Natural killer cell (primary cell): ENCODE results near the gene MESP2. TPM values are rescaled to one million over a fixed set of nuclear protein-coding genes. Genes with fewer than 3 reads are reported as not detected.

Source experiments
- ATAC-seq, 3 donors: fragments of 150-1000 bp in 2 of 3; fragments of 200-7000 bp in 1 of 3; cut with Tn5 transposase; 1 replicate in 1 of 3; 2 replicates in 2 of 3; pipeline ENCODE4 v1.10.0; 2021; ENCODE audit warnings: mild to moderate bottlenecking in 2 of 3, moderate library complexity in 2 of 3
- DNase-seq, 2 donors: peaks; one replicate each; pipeline versions ENCODE4 v3.0.0 to v3.0.0-alpha.2; 2013 to 2021; ENCODE audit warnings: mixed read lengths in 1 of 2
- H3K27ac ChIP-seq: one replicate; pipeline ENCODE4 v1.5.1; 2013; ENCODE audit warnings: mild to moderate bottlenecking, low read length
- H3K27me3 ChIP-seq: one replicate; pipeline ENCODE4 v1.6.1; 2013; ENCODE audit warnings: low read length; ENCODE audit not compliant: control insufficient read depth, insufficient read depth
- H3K36me3 ChIP-seq: one replicate; pipeline ENCODE4 v1.6.1; 2013; ENCODE audit warnings: low read length; ENCODE audit not compliant: control insufficient read depth, insufficient read depth
- H3K4me1 ChIP-seq: one replicate; pipeline ENCODE4 v1.6.1; 2013; ENCODE audit warnings: low read length; ENCODE audit not compliant: control insufficient read depth, insufficient read depth
- H3K4me3 ChIP-seq: one replicate; pipeline ENCODE4 v1.5.1; 2013; ENCODE audit warnings: low read length
- H3K9me3 ChIP-seq: one replicate; pipeline ENCODE4 v1.6.1; 2013; ENCODE audit warnings: low read length; ENCODE audit not compliant: control insufficient read depth, insufficient read depth
- H3K27ac Mint-ChIP-seq, 2 donors: one replicate each; pipeline ENCODE4 v1.8.0; 2022; ENCODE audit warnings: mild to moderate bottlenecking in 2 of 2, mixed read lengths in 2 of 2, moderate library complexity in 1 of 2
- H3K27me3 Mint-ChIP-seq, 2 donors: one replicate each; pipeline ENCODE4 v1.8.0; 2022; ENCODE audit warnings: low read depth in 2 of 2, mixed read lengths in 2 of 2
- H3K36me3 Mint-ChIP-seq: one replicate; pipeline ENCODE4 v1.8.0; 2022; ENCODE audit warnings: mixed read lengths
- H3K4me1 Mint-ChIP-seq, 2 donors: one replicate each; pipeline ENCODE4 v1.8.0; 2022; ENCODE audit warnings: mixed read lengths in 2 of 2
- H3K4me3 Mint-ChIP-seq: one replicate; pipeline ENCODE4 v1.8.0; 2022; ENCODE audit warnings: mild to moderate bottlenecking, moderate library complexity, mixed read lengths
- H3K9me3 Mint-ChIP-seq, 2 donors: one replicate each; pipeline ENCODE4 v1.8.0; 2022; ENCODE audit warnings: mixed read lengths in 2 of 2
- CTCF ChIP-seq: fragments of 200-600 bp; IDR thresholded peaks from one replicate; pipeline ENCODE4 v1.8.0; 2022; ENCODE audit warnings: antibody characterized with exemption
- WGBS: methylation state at CpG from one replicate; pipeline ENCODE4 v1.1.7; 2013; ENCODE audit warnings: missing lambda C conversion rate; ENCODE audit not compliant: insufficient coverage; 5-methylcytosine and 5-hydroxymethylcytosine counted together
- intact Hi-C: fragments of 100-400 bp; cut with micrococcal nuclease; formaldehyde crosslinking; loops from one replicate; pipeline ENCODE4 v1.14.2; 2022
- total RNA-seq, 4 donors: library from RNA; stranded (reverse); fragments of 120-200 nt in 1 of 4; gene quantifications; one replicate each; pipeline versions ENCODE4 v1.2.3 to v1.2.4, GENCODE V29; 2013 to 2022

Gene MESP2
- total RNA-seq, 3 donors from 2014 or later (not counting 1 experiment from before 2014, with no cell fraction given) = not detected

GRCh38 chr15:89799011-89799911 is 23.1 kb downstream of the MESP2 start:
- Mint-ChIP-seq H3K36me3 (no peaks in the 10 kb centered on the region), H3K27ac (no peak overlapping the region), H3K4me1 (peaks cover 0 to 6% of the 10 kb centered on the region in 2 donors), H3K4me3 (no peak overlapping the region), H3K27me3 (peaks cover 7 to 10% of the 10 kb centered on the region in 2 donors), H3K9me3 (no peaks in the 10 kb centered on the region)
- no peaks in the 10 kb centered on the region for H3K27me3 ChIP-seq
- WGBS = 81% methylated on average over 20 of the region's 20 CpGs
- no peak overlapping the region for H3K27ac ChIP-seq
- TF ChIP-seq CTCF = no peak
- no peak overlapping the region for H3K4me3 ChIP-seq
- intact Hi-C loops = no loop called here
- H3K9me3 ChIP-seq = no peaks in the 10 kb centered on the region
- DNase-seq = no peak
- no peaks in the 10 kb centered on the region for H3K4me1 ChIP-seq
- H3K36me3 ChIP-seq = no peaks in the 10 kb centered on the region
- ATAC-seq = no peak

- Mint-ChIP-seq H3K36me3 (no peaks in the 10 kb centered on the region), H3K4me1 (peaks cover 0 to 6% of the 10 kb centered on the region in 2 donors), H3K27ac (no peak overlapping the region), H3K4me3 (no peak overlapping the region), H3K9me3 (no peaks in the 10 kb centered on the region), H3K27me3 (peaks cover 4 to 10% of the 10 kb centered on the region in 2 donors)
- intact Hi-C loops = no loop called here
- WGBS = 93% methylated on average over 2 of the region's 2 CpGs
- DNase-seq (no peak), ATAC-seq (no peak)
- H3K9me3 ChIP-seq = no peaks in the 10 kb centered on the region
- no peaks in the 10 kb centered on the region for H3K27me3 ChIP-seq
- TF ChIP-seq CTCF = no peak
- H3K4me3 ChIP-seq = no peak overlapping the region
- H3K27ac ChIP-seq = no peak overlapping the region
- no peaks in the 10 kb centered on the region for H3K36me3 ChIP-seq
- H3K4me1 ChIP-seq = no peaks in the 10 kb centered on the region
Observed at GRCh38 chr15:89799918-89800498, 23.9 kb downstream of the MESP2 start.

- H3K27ac ChIP-seq = no peak overlapping the region
- H3K36me3 Mint-ChIP-seq = no peaks in the 10 kb centered on the region
- H3K36me3 ChIP-seq = no peaks in the 10 kb centered on the region
- no peaks in the 10 kb centered on the region for H3K9me3 ChIP-seq
- H3K4me3 ChIP-seq = no peak overlapping the region
- no peak for TF ChIP-seq CTCF
- H3K4me1 Mint-ChIP-seq = peaks cover 0 to 6% of the 10 kb centered on the region in 2 donors
- intact Hi-C loops = no loop called here
- H3K27me3 Mint-ChIP-seq = peaks cover 0 to 10% of the 10 kb centered on the region in 2 donors
- H3K27me3 ChIP-seq = no peaks in the 10 kb centered on the region
- no peaks in the 10 kb centered on the region for H3K9me3 Mint-ChIP-seq
- no peak overlapping the region for H3K4me3 Mint-ChIP-seq
- DNase-seq (no peak), ATAC-seq (no peak)
- H3K4me1 ChIP-seq = no peaks in the 10 kb centered on the region
- no peak overlapping the region for H3K27ac Mint-ChIP-seq
- 89% methylated on average over 21 of the region's 21 CpGs for WGBS
Observed at GRCh38 chr15:89801471-89802195, 25.5 kb downstream of the MESP2 start.
